Stomach smooth muscle (tissue), 2 donors: ENCODE data around the gene ARID3B.
"Not testable (repeated sequence)": the region's sequence is repeated elsewhere in the genome, so short reads cannot be mapped to it uniquely, and the experiment has no call there.

ENCODE experiments used
- H3K27ac ChIP-seq: one replicate; pipeline ENCODE4 v1.7.0; 2013; ENCODE audit warnings: mild to moderate bottlenecking, low read length, inconsistent platforms
- H3K27me3 ChIP-seq, 2 donors: one replicate each; pipeline ENCODE4 v1.7.0; 2013; ENCODE audit warnings: low read length in 2 of 2; ENCODE audit not compliant: insufficient read depth in 2 of 2, control insufficient read depth in 1 of 2
- H3K36me3 ChIP-seq, 2 donors: one replicate each; pipeline ENCODE4 v1.7.0; 2013; ENCODE audit warnings: low read length in 2 of 2; ENCODE audit not compliant: control insufficient read depth in 2 of 2, insufficient read depth in 2 of 2
- H3K4me1 ChIP-seq: one replicate; pipeline ENCODE4 v1.7.0; 2013; ENCODE audit warnings: low read length; ENCODE audit not compliant: control insufficient read depth, insufficient read depth
- H3K4me3 ChIP-seq, 2 donors: one replicate each; pipeline ENCODE4 v1.7.0; 2013; ENCODE audit warnings: low read length in 2 of 2
- H3K9ac ChIP-seq, 2 donors: one replicate each; pipeline ENCODE4 v1.7.0; 2013; ENCODE audit warnings: low read length in 2 of 2, mild to moderate bottlenecking in 1 of 2
- H3K9me3 ChIP-seq, 2 donors: one replicate each; pipeline ENCODE4 v1.7.0; 2013; ENCODE audit warnings: low read length in 2 of 2; ENCODE audit not compliant: control insufficient read depth in 2 of 2
- donor health status: healthy.
- donor health status: Pancreatic carcinoma.

The ARID3B gene

DNA sequence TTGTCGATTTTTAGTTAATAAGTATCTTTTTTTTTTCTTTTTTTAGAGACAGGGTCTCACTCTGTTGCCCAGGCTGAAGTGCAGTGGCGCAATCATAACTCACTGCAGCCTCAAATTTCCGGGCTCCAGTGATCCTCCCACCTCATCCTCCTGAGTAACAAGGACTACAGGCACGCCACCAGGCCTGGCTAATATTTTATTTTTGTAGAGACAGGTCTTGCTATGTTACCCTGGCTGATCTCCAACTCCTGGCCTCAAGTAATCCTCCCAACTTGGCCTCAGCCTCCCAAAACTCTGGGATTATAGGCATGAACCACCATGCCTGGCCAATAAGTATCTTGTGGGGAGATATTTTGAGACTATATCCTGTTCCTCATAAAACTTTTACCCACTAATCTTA is 29.4 kb upstream of the ARID3B start:
- Histone ChIP-seq H3K27me3 (no peaks in the 10 kb centered on the region), H3K36me3 (no peaks in the 10 kb centered on the region), H3K9me3 (no peaks in the 10 kb centered on the region), H3K4me3 (no peak overlapping the region), H3K4me1 (no peaks in the 10 kb centered on the region), H3K9ac (no peak overlapping the region), H3K27ac (no peak overlapping the region)

DNA sequence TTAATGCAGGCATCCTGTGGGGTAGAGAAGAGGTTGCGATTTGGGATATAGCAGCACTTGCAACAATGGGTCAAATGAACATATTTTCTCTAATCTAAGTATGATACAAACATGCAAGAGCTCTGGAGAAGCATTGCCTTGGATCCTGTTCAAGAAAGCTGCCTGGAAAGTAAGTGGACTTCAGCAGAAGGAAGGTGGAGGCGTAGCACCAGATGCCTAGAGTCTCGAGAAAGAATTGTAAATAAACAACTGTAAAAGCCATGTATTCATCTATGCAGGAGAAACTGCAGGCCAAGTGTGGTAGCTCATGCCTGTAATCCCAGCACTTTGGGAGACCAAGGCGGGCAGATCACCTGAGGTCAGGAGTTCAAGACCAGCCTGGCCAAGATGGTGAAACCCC is 27.0 kb upstream of the ARID3B start:
- H3K9ac ChIP-seq, H3K36me3 ChIP-seq, H3K27me3 ChIP-seq, H3K9me3 ChIP-seq, H3K4me3 ChIP-seq, H3K27ac ChIP-seq, H3K4me1 ChIP-seq: not testable (repeated sequence)

DNA sequence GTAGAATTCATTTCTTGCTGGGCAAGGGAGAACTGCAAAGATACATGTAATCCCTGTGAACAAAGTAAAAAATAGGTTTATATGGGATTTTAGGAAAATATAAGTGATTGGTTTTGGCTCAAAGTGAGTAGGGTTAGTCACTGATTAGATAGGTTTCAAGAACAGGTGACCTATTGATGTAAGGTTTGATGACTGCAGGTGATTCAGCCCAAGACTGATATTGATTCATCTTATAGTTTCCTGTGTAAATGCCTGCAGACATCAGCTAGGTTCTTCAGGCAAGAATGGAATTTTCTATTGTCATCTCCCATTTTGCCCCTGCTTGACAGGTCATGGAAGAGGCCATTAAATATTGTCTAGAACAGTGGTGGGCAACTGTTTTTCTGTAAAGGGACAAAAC is 23.9 kb upstream of the ARID3B start:
- H3K27ac ChIP-seq, result no peak overlapping the region
- H3K27me3 ChIP-seq, result no peaks in the 10 kb centered on the region
- no peaks in the 10 kb centered on the region for H3K9me3 ChIP-seq
- no peak overlapping the region for H3K9ac ChIP-seq
- H3K4me3 ChIP-seq, result no peak overlapping the region
- no peaks in the 10 kb centered on the region for H3K36me3 ChIP-seq
- no peaks in the 10 kb centered on the region for H3K4me1 ChIP-seq

DNA sequence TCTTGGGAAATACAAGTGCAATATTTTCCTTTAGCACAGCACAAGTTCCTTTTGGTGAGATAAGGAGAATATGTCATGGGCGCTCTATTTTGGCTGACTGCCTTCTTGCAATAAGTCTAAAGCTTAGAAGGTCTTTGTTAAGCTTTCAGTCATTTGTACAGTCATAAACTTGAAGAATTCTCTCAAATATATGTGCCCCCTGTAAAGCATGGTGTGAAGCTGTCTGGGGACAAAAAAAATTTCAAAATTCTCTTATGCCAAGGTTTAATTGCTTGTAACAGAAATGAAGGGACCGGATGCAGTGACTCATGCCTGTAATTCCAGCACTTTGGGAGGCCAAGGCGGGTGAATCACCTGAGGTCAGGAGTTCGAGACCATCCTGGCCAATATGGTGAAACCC is 21.7 kb upstream of the ARID3B start:
- H3K4me3 ChIP-seq, result no peak overlapping the region
- no peaks in the 10 kb centered on the region for H3K27me3 ChIP-seq
- H3K4me1 ChIP-seq, result no peaks in the 10 kb centered on the region
- H3K9me3 ChIP-seq, result no peaks in the 10 kb centered on the region
- no peak overlapping the region for H3K9ac ChIP-seq
- H3K27ac ChIP-seq, result no peak overlapping the region
- H3K36me3 ChIP-seq, result no peaks in the 10 kb centered on the region

DNA sequence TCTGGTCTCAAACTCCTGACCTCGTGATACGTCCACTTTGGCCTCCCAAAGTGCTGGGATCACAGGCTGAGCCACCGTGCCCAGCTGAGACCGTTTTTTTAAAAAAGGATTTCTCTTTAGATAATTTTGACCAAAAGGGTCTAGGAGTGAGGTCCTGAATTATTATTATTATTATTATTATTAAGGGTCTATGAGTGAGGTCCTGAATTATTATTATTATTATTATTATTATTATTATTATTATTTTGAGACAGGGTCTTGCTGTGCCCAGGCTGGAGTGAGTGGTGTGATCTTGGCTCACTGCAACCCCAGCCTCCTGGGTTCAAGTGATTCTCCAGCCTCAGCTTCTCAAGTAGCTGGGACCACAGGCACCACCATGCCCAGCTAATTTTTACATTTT is 20.6 kb upstream of the ARID3B start:
- H3K9me3 ChIP-seq, result no peaks in the 10 kb centered on the region
- no peak overlapping the region for H3K9ac ChIP-seq
- H3K4me3 ChIP-seq, result no peak overlapping the region
- no peaks in the 10 kb centered on the region for H3K36me3 ChIP-seq
- H3K4me1 ChIP-seq, result no peaks in the 10 kb centered on the region
- no peak overlapping the region for H3K27ac ChIP-seq
- H3K27me3 ChIP-seq, result no peaks in the 10 kb centered on the region

DNA sequence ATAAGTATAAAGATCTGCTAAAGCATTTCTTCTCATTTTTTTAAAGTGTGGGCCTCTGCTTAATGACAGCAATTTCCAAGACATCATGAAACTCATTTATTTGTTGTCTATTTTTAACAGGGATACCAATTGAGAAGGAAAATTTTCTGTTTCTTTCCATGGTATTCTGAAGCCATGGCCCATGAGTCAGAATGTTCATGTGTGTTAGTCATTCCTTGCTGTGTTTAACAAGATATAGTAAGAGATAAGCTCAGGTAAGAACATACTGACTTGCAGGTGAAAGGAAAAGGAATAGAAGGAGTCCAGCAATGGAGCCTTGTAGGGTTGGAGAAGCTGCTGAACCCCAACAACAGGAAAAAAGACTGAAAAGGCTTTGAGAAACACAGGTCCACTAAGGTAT is 17.0 kb upstream of the ARID3B start:
- no peaks in the 10 kb centered on the region for H3K27me3 ChIP-seq
- no peak overlapping the region for H3K4me3 ChIP-seq

DNA sequence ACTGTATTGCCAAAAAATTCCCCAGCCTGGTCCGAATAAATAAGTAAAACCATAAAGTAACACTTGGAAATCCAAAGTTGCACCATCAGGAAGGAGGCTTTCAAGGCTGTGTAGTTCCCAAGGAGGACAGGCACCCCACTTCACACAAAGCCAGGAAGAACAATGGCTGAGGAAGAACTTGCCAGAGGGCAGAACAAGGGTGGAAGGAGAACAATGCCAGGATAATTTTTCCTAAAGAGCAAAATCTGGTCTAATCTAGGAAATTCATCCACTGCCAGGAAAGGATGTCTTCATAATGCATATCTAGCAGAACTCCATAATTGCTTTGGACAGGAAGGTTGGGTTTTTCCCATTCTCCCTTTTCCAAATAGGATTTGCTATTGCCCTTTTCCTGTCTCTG is 15.7 kb upstream of the ARID3B start:
- H3K4me3 ChIP-seq, result no peak overlapping the region
- no peaks in the 10 kb centered on the region for H3K4me1 ChIP-seq
- no peaks in the 10 kb centered on the region for H3K27me3 ChIP-seq
- no peak overlapping the region for H3K9ac ChIP-seq
- H3K27ac ChIP-seq, result no peak overlapping the region
- no peaks in the 10 kb centered on the region for H3K36me3 ChIP-seq
- no peaks in the 10 kb centered on the region for H3K9me3 ChIP-seq

More for the DNA sequence above, 17.0 kb upstream of the ARID3B start:
- Histone ChIP-seq H3K9ac (no peak overlapping the region), H3K9me3 (no peaks in the 10 kb centered on the region), H3K4me1 (no peaks in the 10 kb centered on the region), H3K36me3 (no peaks in the 10 kb centered on the region), H3K27ac (no peak overlapping the region)

DNA sequence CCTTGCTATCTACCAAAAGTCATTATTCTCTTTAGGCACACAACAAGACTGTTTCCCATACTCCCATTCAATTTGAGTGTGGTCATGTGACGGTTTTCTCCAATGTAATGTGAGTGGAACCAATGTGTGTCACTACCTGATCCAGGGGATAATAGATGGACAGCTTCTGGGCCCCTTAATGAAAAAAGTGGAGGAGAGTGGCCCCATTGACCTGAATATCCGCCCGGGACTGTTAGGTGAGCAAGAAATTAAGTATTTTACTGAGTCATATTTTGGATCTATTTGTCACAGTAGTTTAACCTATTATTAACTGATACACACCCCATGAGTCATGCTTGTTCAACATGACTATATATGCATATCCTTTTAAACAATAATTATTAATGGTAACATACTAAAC is 15.1 kb upstream of the ARID3B start:
- no peaks in the 10 kb centered on the region for H3K36me3 ChIP-seq
- no peak overlapping the region for H3K4me3 ChIP-seq

DNA sequence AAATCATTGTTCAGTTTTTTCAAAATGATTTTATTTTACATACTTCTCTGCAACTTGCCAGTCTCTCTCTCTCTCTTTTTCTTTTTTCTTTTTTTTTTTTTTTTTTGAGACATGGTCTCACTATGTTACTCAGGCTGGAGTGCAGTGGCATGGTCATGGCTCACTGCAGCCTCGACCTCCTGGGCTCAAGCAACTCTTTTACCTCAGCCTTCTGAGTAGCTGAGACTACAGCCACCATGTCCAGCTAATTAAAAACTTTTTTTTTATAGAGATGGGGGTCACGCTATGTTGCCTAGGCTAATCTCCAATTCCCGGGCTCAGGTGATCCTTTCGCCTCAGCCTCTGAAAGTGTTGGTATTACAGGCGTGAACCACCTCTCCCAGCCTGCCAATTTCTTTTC is 12.1 kb upstream of the ARID3B start:
- Histone ChIP-seq H3K4me1 (no peaks in the 10 kb centered on the region), H3K4me3 (no peak overlapping the region), H3K36me3 (no peaks in the 10 kb centered on the region), H3K27ac (no peak overlapping the region), H3K9me3 (no peaks in the 10 kb centered on the region), H3K27me3 (no peaks in the 10 kb centered on the region), H3K9ac (no peak overlapping the region)

More for the DNA sequence above, 15.1 kb upstream of the ARID3B start:
- Histone ChIP-seq H3K27ac (no peak overlapping the region), H3K4me1 (no peaks in the 10 kb centered on the region), H3K9me3 (no peaks in the 10 kb centered on the region), H3K27me3 (no peaks in the 10 kb centered on the region), H3K9ac (no peak overlapping the region)

DNA sequence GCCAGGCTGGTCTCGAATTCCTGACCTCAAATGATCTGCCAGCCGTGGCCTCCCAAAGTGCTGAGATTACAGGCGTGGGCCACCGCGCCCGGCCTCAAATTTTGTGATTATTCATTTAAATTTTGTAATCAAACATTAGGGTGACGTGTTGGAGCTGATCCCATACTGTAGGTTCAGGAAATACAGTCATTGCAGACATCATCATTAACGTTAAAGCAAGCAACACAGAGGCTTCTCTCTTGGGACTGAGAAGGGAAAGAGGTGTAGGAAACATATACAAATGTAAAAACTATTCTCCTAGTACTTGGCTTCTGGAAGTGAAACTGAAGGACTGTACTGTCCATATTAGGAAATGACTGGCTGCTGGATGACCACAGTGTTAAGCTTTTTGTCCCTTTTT is 11.1 kb upstream of the ARID3B start:
- H3K4me1 ChIP-seq, result no peaks in the 10 kb centered on the region
- H3K4me3 ChIP-seq, result no peak overlapping the region
- no peaks in the 10 kb centered on the region for H3K27me3 ChIP-seq
- no peak overlapping the region for H3K9ac ChIP-seq
- no peaks in the 10 kb centered on the region for H3K36me3 ChIP-seq
- no peaks in the 10 kb centered on the region for H3K9me3 ChIP-seq
- no peak overlapping the region for H3K27ac ChIP-seq

DNA sequence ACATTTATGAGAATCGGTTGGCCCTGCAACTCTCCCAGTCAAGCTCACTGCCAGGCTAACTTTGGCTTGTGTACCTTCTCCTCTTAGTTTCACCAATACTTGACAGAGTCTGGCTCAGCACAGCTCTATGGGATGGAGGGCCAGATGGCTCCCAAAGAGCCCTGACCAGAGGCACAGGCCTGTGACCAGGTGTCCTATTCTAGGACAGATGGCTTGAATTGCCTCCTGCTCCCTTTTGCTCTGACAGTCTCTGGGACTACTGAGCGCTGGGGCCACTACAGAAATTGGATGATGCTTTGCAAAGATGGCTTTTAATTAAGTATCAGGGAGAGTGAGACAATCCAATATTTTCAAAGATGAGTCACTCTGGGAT is 10.3 kb upstream of the ARID3B start:
- no peaks in the 10 kb centered on the region for H3K36me3 ChIP-seq
- H3K27me3 ChIP-seq, result no peaks in the 10 kb centered on the region
- H3K27ac ChIP-seq, result no peak overlapping the region
- no peaks in the 10 kb centered on the region for H3K9me3 ChIP-seq
- no peaks in the 10 kb centered on the region for H3K4me1 ChIP-seq
- H3K4me3 ChIP-seq, result no peak overlapping the region
- H3K9ac ChIP-seq, result no peak overlapping the region
